HG03520 (cell line): ENCODE measurements around the gene ZMPSTE24.

Source experiments
- ATAC-seq: cut with Tn5 transposase; IDR thresholded peaks from one replicate; pipeline ENCODE4 v1.9.1; 2021; ENCODE audit warnings: mild to moderate bottlenecking, moderate library complexity; ENCODE audit not compliant: unreplicated experiment

The ZMPSTE24 gene

GRCh38 chr1:40302475-40302874 lies 44.4 kb downstream of the ZMPSTE24 start:
- ATAC-seq = no peak

- no peak for ATAC-seq
Measured at GRCh38 chr1:40303051-40303771, 45.2 kb downstream of the ZMPSTE24 start.

- no peak for ATAC-seq
Measured at GRCh38 chr1:40303790-40304189, 45.8 kb downstream of the ZMPSTE24 start.

- no peak for ATAC-seq
Measured at GRCh38 chr1:40305451-40305850, 47.4 kb downstream of the ZMPSTE24 start.

GRCh38 chr1:40305871-40306270 lies 47.8 kb downstream of the ZMPSTE24 start:
- no peak for ATAC-seq

- ATAC-seq = no peak
Measured at GRCh38 chr1:40306296-40306695, 48.3 kb downstream of the ZMPSTE24 start.

GRCh38 chr1:40307186-40307585 lies 49.1 kb downstream of the ZMPSTE24 start:
- no peak for ATAC-seq

- no peak for ATAC-seq
Measured at GRCh38 chr1:40308036-40308727, 50.1 kb downstream of the ZMPSTE24 start.

GRCh38 chr1:40309374-40310128 lies 51.5 kb downstream of the ZMPSTE24 start:
- no peak for ATAC-seq

GRCh38 chr1:40310129-40310461 lies 52.1 kb downstream of the ZMPSTE24 start:
- no peak for ATAC-seq

GRCh38 chr1:40310983-40311642 lies 53.1 kb downstream of the ZMPSTE24 start:
- no peak for ATAC-seq

GRCh38 chr1:40311692-40312091 lies 53.7 kb downstream of the ZMPSTE24 start:
- no peak for ATAC-seq

- no peak for ATAC-seq
Measured at GRCh38 chr1:40312238-40313205, 54.5 kb downstream of the ZMPSTE24 start.

- ATAC-seq = no peak
Measured at GRCh38 chr1:40313329-40313957, 55.4 kb downstream of the ZMPSTE24 start.

- ATAC-seq = no peak
Measured at GRCh38 chr1:40313958-40314720, 56.1 kb downstream of the ZMPSTE24 start.

- no peak for ATAC-seq
Measured at GRCh38 chr1:40314721-40315238, 56.7 kb downstream of the ZMPSTE24 start.

- no peak for ATAC-seq
Measured at GRCh38 chr1:40315239-40315794, 57.3 kb downstream of the ZMPSTE24 start.

- no peak for ATAC-seq
Measured at GRCh38 chr1:40315795-40316594, 58.0 kb downstream of the ZMPSTE24 start.
